Islet of Langerhans (tissue), 1 donor: ENCODE results near the gene EIF1.
"Not testable (repeated sequence)": the region's sequence is repeated elsewhere in the genome, so short reads cannot be mapped to it uniquely, and the experiment has no call there.

Experiments
- FAIRE-seq: peaks from one replicate; lab custom pipeline; 2011; peaks lifted over from hg19 to GRCh38; lab: Jason Lieb, UNC

Gene EIF1

GRCh38 chr17:41678907-41679739, 9.6 kb upstream of the EIF1 start:
- FAIRE-seq: no peak

GRCh38 chr17:41679740-41680425, 8.8 kb upstream of the EIF1 start:
- no peak for FAIRE-seq

GRCh38 chr17:41680426-41681040, 8.2 kb upstream of the EIF1 start:
- FAIRE-seq: no peak

DNA sequence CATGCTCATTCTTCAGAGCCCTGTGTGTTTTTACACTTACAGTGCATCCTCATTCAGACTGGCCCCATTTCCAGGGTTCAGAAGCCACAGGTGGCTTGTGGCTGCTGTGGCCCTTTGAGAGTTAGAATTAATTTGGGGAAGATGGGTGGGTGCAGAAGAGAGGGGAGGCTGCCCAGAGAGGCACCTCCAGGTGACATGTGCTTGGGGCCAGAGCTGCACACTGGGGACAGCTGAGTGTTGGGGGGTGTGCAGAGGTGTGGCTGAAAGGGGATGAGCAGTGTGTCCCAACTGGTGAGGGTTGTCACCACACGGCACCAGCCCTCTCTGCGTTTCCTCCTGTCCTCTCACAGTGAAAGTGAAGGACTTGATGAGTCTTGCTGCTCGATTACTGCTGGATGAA, 6.9 kb upstream of the EIF1 start:
- FAIRE-seq: no peak

DNA sequence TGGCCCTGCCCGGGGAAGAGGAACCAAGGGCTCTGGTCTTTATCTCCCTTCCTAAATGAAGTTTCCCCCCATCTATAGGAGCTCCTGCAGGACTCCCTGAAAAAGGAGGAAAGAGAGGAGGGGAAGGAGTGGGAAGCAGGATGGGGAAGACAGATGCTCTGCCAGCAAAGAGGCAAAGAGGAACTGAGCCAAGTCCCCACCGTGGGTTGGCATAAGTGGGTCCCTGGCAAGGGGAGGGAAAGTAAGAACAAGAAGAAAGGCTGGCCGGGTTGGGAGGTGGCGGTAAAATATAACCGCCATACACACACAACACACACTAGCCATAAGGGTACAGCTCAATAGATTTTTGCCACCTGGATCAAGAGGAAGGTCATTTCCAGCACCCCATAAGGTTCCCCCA, 6.1 kb upstream of the EIF1 start:
- FAIRE-seq: no peak

DNA sequence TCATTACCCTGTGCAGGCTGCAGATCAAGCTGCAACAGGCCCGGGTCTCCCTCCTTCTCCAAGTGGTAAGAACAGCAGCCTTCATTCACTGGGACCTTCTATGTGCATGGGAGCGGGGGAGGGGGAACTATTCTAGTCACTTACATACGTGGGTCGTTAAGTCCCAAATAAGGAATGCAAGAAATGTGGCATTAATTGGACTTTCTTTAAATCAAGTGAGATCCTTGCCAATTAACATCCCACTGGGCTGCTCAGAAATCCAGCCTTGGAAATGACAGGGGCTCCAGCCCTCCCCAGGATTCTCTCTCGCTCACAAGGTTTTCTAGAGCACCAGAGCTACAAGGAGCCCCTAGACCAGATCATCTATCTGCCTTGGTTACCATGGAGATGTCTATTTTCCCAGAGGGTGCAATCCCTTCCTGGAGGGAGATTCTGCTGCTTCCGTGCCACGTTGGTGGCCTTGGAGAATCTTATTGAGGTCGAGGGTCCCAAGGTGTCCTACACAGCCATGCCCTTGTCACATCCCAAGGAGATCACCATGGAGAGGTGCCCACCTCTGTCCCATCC, 5.2 kb upstream of the EIF1 start:
- FAIRE-seq: no peak

DNA sequence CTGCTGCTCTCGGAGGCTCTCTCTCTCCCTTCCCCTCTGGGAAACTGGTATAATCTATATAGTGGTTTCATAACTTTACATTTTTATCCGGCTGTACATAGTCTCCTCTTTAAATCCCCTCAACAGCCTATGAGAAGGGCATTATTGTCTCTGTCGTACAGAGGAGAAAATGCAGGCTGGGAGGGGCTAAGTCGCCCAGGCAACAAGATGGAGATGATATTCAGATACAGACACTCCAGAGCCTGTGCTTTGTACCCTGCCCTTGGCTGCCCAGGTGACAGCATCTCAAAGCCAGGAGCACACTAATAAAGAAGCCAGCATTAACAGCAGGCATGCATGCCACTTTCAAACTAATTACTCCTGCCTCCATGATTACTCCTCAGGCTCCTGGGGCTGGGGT, 4.7 kb upstream of the EIF1 start:
- no peak for FAIRE-seq

DNA sequence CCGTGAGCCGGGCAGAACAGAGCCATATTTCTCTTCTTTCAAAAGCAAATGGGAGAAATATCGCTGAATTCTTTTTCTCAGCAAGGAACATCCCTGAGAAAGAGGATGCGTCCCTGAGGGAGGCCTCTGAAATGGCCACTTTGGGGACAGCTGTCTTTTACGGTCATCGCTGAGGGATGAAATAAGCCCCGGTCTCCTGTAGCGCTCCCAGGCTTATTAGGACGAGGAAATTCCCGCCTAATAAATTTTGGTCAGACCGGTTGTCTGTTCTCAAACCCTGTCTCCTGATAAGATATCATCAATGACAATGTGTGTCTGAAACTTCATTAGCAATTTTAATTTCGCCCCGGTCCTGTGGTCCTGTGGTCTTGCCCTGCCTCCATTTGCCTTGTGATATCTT, 2.9 kb upstream of the EIF1 start:
- not testable (repeated sequence) for FAIRE-seq

DNA sequence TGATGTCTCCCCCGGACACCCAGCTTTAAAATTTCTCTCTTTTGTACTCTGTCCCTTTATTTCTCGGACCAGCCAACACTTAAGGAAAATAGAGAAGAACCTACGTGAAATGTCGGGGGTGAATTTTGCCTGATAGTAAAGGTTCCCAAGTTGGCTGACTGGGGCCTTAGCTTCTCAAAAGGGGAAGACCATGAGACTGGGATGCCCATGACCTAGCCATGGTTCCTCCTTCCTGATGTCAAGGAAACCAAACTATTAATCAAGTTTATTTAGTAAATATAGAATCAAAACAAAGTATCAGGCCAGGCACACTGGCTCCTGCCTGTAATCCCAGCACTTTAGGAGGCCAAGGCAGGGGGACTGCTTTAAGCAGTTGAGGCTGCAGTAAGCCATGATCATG, 2.4 kb upstream of the EIF1 start:
- no peak for FAIRE-seq

DNA sequence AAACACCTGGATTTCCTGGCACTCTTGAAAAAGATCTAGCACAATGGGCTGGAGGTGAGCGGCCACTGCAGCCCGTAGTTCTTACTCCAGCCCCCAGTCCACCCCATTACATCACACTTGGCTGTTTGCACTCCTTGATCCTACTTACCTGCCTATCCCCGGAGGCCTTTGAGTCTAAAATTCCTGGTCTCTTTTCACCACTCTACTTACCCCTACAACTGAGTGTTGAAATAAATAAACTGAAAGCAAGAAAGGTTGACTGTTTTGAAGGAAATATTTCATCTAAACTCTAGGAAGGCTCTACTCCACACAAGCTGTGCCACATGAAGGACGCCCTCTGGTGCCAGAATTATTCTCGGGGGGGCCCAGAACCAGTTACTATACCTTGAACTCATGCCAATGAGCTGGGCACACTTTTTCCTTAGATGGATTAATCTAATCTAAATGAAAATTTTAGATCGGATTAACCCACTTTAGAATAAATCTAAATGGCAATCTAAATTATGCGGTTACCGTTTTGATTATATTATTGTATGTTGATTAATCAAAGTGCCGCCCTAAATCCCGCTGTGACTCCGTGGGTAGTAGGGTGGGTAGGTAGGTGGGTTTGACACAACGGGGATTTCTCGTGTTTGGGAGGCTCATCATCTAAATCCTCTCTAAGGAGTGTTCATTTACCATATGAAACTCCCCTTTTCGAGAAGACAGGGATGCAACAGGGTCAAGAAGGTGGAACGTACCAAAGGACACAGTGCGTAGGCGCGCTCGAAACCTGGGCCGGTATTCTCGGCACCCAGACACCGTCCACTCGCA, 651 bp upstream of the EIF1 start:
- FAIRE-seq: no peak

GRCh38 chr17:41689497-41690299, 1.0 kb downstream of the EIF1 start:
- FAIRE-seq: no peak

DNA sequence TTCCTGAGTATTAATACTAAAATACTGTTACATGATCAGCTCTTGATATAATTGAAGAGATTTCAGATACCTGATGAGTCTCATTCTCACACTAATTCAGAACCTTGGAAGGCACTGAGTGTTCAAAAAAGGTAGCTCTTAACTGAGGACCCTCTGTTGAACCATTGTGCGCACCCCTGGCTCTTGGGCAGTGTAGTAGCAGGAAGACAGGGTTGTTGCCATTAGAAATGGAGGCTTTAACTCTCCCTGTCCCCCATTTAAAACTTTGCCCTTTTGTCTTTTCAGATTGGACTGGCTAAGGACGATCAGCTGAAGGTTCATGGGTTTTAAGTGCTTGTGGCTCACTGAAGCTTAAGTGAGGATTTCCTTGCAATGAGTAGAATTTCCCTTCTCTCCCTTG, 1.8 kb downstream of the EIF1 start:
- FAIRE-seq: no peak

GRCh38 chr17:41691031-41691777, 2.5 kb downstream of the EIF1 start:
- no peak for FAIRE-seq

- no peak for FAIRE-seq
Measured at GRCh38 chr17:41692722-41693521, 4.2 kb downstream of the EIF1 start.

- no peak for FAIRE-seq
Measured at GRCh38 chr17:41695134-41695661, 6.5 kb downstream of the EIF1 start.

- peak; percentile 94 for FAIRE-seq
Measured at GRCh38 chr17:41695954-41696757, 7.5 kb downstream of the EIF1 start.

- no peak for FAIRE-seq
Measured at GRCh38 chr17:41697122-41697962, 8.7 kb downstream of the EIF1 start.

- not testable (repeated sequence) for FAIRE-seq
Measured at GRCh38 chr17:41700843-41701242, 12.2 kb downstream of the EIF1 start.
